Esophagus squamous epithelium (tissue), 4 donors: ENCODE results near the gene DDX60.

Experiments used
- POLR2A ChIP-seq, 4 donors: fragments of 450-650 bp; IDR thresholded peaks; one replicate each; pipeline ENCODE4 v1.6.1; 2017; ENCODE audit warnings: antibody characterized with exemption in 4 of 4, mild to moderate bottlenecking in 4 of 4, moderate library complexity in 3 of 4
- TF ChIP-seq, protein P1 (sequence below), 6 experiments: fragments of 450-650 bp in 4 of 6; fragments of 200-600 bp in 2 of 6; sonication (generic) in 2 of 6; IDR thresholded peaks; one replicate each; pipeline ENCODE4 v1.5.1; 2016 to 2019; ENCODE audit warnings: antibody characterized with exemption in 6 of 6, mild to moderate bottlenecking in 4 of 6, moderate library complexity in 4 of 6

DNA sequence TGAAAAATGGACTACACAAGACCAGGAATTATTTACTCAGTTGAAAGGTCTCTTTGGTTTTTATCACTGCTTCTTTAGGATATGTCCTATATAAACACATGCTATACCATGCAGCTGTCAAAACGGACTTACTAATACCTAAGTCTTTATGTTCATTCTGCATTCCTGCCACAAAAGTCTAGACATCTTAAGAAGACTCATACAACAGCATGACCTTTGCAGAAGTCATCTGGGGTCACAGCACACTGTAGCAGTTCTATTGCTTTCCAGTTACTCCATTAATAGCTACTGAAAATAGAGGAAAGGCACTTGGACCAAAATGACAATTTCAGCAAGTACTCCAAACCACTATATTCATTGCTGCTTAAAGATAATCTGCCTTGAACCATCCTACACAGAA lies 53.2 kb downstream of the DDX60 start:
- TF ChIP-seq, protein P1, sequence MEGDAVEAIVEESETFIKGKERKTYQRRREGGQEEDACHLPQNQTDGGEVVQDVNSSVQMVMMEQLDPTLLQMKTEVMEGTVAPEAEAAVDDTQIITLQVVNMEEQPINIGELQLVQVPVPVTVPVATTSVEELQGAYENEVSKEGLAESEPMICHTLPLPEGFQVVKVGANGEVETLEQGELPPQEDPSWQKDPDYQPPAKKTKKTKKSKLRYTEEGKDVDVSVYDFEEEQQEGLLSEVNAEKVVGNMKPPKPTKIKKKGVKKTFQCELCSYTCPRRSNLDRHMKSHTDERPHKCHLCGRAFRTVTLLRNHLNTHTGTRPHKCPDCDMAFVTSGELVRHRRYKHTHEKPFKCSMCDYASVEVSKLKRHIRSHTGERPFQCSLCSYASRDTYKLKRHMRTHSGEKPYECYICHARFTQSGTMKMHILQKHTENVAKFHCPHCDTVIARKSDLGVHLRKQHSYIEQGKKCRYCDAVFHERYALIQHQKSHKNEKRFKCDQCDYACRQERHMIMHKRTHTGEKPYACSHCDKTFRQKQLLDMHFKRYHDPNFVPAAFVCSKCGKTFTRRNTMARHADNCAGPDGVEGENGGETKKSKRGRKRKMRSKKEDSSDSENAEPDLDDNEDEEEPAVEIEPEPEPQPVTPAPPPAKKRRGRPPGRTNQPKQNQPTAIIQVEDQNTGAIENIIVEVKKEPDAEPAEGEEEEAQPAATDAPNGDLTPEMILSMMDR (IDR thresholded peaks at IDR 0.05): no peak
- TF ChIP-seq POLR2A (IDR thresholded peaks at IDR 0.05): no peak
